Parathyroid adenoma (tissue), 2 donors: ENCODE results near the gene ABHD4.

Source experiments
- H2AFZ ChIP-seq: fragments of 300-600 bp; sonication (generic); one replicate; pipeline ENCODE4 v1.7.0; 2017; ENCODE audit warnings: antibody characterized with exemption, mild to moderate bottlenecking
- H3K27ac ChIP-seq: fragments of 300-600 bp; sonication (generic); one replicate; pipeline ENCODE4 v1.7.0; 2017
- H3K27me3 ChIP-seq: fragments of 300-600 bp; sonication (generic); one replicate; pipeline ENCODE4 v1.7.0; 2017; ENCODE audit warnings: low read length; ENCODE audit not compliant: control insufficient read depth, insufficient read depth
- H3K36me3 ChIP-seq: fragments of 300-600 bp; sonication (generic); one replicate; pipeline ENCODE4 v1.7.0; 2017; ENCODE audit warnings: low read length; ENCODE audit not compliant: control insufficient read depth, insufficient read depth
- H3K4me1 ChIP-seq: fragments of 300-600 bp; sonication (generic); one replicate; pipeline ENCODE4 v1.7.0; 2017; ENCODE audit warnings: control low read depth
- H3K4me2 ChIP-seq: fragments of 300-600 bp; sonication (generic); one replicate; pipeline ENCODE4 v1.7.0; 2017; ENCODE audit warnings: low read length
- H3K4me3 ChIP-seq: fragments of 300-600 bp; sonication (generic); one replicate; pipeline ENCODE4 v1.7.0; 2017; ENCODE audit warnings: low read depth, low read length
- H3K79me2 ChIP-seq: fragments of 300-600 bp; sonication (generic); one replicate; pipeline ENCODE4 v1.7.0; 2017; ENCODE audit warnings: control low read depth
- H3K9ac ChIP-seq: fragments of 300-600 bp; sonication (generic); one replicate; pipeline ENCODE4 v1.7.0; 2017; ENCODE audit warnings: mild to moderate bottlenecking
- H3K9me3 ChIP-seq: fragments of 300-600 bp; sonication (generic); one replicate; pipeline ENCODE4 v1.7.0; 2017; ENCODE audit warnings: low read length; ENCODE audit not compliant: control insufficient read depth
- CTCF ChIP-seq: fragments of 300-600 bp; sonication (generic); IDR thresholded peaks from one replicate; pipeline ENCODE4 v1.7.0; 2017; ENCODE audit warnings: antibody characterized with exemption, mild to moderate bottlenecking
- donor health status: primary hyperparathyroidism.

ABHD4 gene

GRCh38 chr14:22555384-22556011, 42.6 kb upstream of the ABHD4 start:
- H3K9ac ChIP-seq = no peak overlapping the region
- no peaks in the 10 kb centered on the region for H3K36me3 ChIP-seq
- no peaks in the 10 kb centered on the region for H3K27me3 ChIP-seq
- no peak overlapping the region for H3K4me2 ChIP-seq
- no peak for TF ChIP-seq CTCF
- no peak overlapping the region for H2AFZ ChIP-seq
- no peaks in the 10 kb centered on the region for H3K9me3 ChIP-seq
- H3K4me1 ChIP-seq = peaks cover 7% of the 10 kb centered on the region
- H3K4me3 ChIP-seq = no peak overlapping the region
- H3K27ac ChIP-seq = no peak overlapping the region
- no peaks in the 10 kb centered on the region for H3K79me2 ChIP-seq

GRCh38 chr14:22556021-22556989, 41.8 kb upstream of the ABHD4 start:
- no peak overlapping the region for H3K4me3 ChIP-seq
- H3K27ac ChIP-seq = no peak overlapping the region
- TF ChIP-seq CTCF = no peak
- H2AFZ ChIP-seq = peak overlapping the region; percentile 80
- peaks cover 7% of the 10 kb centered on the region for H3K4me1 ChIP-seq
- no peaks in the 10 kb centered on the region for H3K9me3 ChIP-seq
- H3K9ac ChIP-seq = no peak overlapping the region
- H3K36me3 ChIP-seq = no peaks in the 10 kb centered on the region
- no peak overlapping the region for H3K4me2 ChIP-seq
- no peaks in the 10 kb centered on the region for H3K79me2 ChIP-seq
- no peaks in the 10 kb centered on the region for H3K27me3 ChIP-seq

GRCh38 chr14:22556990-22557623, 41.0 kb upstream of the ABHD4 start:
- Histone ChIP-seq H3K4me2 (peak overlapping the region; percentile 22), H3K4me1 (peaks cover 7% of the 10 kb centered on the region), H3K27me3 (no peaks in the 10 kb centered on the region), H3K9ac (no peak overlapping the region), H3K36me3 (no peaks in the 10 kb centered on the region), H2AFZ (peak overlapping the region; percentile 80), H3K27ac (no peak overlapping the region), H3K9me3 (no peaks in the 10 kb centered on the region), H3K79me2 (no peaks in the 10 kb centered on the region), H3K4me3 (no peak overlapping the region)
- TF ChIP-seq CTCF = peak; percentile 99

- no peak for TF ChIP-seq CTCF
- Histone ChIP-seq H2AFZ (no peak overlapping the region), H3K4me2 (no peak overlapping the region), H3K27me3 (no peaks in the 10 kb centered on the region), H3K9ac (no peak overlapping the region), H3K27ac (no peak overlapping the region), H3K79me2 (no peaks in the 10 kb centered on the region), H3K4me1 (peaks cover 7% of the 10 kb centered on the region), H3K4me3 (no peak overlapping the region), H3K9me3 (no peaks in the 10 kb centered on the region), H3K36me3 (no peaks in the 10 kb centered on the region)
Observed at GRCh38 chr14:22557846-22558220, 40.3 kb upstream of the ABHD4 start.
